IPS-18c (cell line): Measurements from ENCODE around the gene PSMD13.
"Not testable (repeated sequence)": the region's sequence is repeated elsewhere in the genome, so short reads cannot be mapped to it uniquely, and the experiment has no call there.

Experiments
- H3K4me3 ChIP-seq: 2 replicates; pipeline ENCODE4 v1.7.0; 2013; ENCODE audit warnings: low read depth, mild to moderate bottlenecking, low read length, moderate library complexity; ENCODE audit not compliant: insufficient read depth
- H3K9me3 ChIP-seq: one replicate; pipeline ENCODE4 v1.6.1; 2013; ENCODE audit warnings: mild to moderate bottlenecking, low read length, moderate library complexity; ENCODE audit not compliant: control insufficient read depth, insufficient read depth

PSMD13 gene

GRCh38 chr11:255816-256215, 19.0 kb downstream of the PSMD13 start:
- no peak overlapping the region for H3K4me3 ChIP-seq
- H3K9me3 ChIP-seq: no peaks in the 10 kb centered on the region

- H3K9me3 ChIP-seq: no peaks in the 10 kb centered on the region
- no peak overlapping the region for H3K4me3 ChIP-seq
These were observed 20.4 kb downstream of the PSMD13 start for GRCh38 chr11:256952-257737.

GRCh38 chr11:257766-258493, 21.2 kb downstream of the PSMD13 start:
- no peaks in the 10 kb centered on the region for H3K9me3 ChIP-seq
- no peak overlapping the region for H3K4me3 ChIP-seq

GRCh38 chr11:259413-259812, 22.6 kb downstream of the PSMD13 start:
- Histone ChIP-seq H3K4me3 (no peak overlapping the region), H3K9me3 (no peaks in the 10 kb centered on the region)

GRCh38 chr11:261624-262023, 24.8 kb downstream of the PSMD13 start:
- H3K9me3 ChIP-seq: no peaks in the 10 kb centered on the region
- no peak overlapping the region for H3K4me3 ChIP-seq

GRCh38 chr11:266676-267439, 30.1 kb downstream of the PSMD13 start:
- no peaks in the 10 kb centered on the region for H3K9me3 ChIP-seq
- no peak overlapping the region for H3K4me3 ChIP-seq

- Histone ChIP-seq H3K9me3 (no peaks in the 10 kb centered on the region), H3K4me3 (peak overlapping the region; percentile 24; the same call in 1 of the 2 replicates)
These were observed 30.8 kb downstream of the PSMD13 start for GRCh38 chr11:267491-267994.

GRCh38 chr11:268716-269145, 32.0 kb downstream of the PSMD13 start:
- H3K4me3 ChIP-seq, H3K9me3 ChIP-seq: not testable (repeated sequence)

GRCh38 chr11:269146-269890, 32.5 kb downstream of the PSMD13 start:
- Histone ChIP-seq H3K9me3 (no peaks in the 10 kb centered on the region), H3K4me3 (no peak overlapping the region; the same call in 1 of the 2 replicates)

- no peaks in the 10 kb centered on the region for H3K9me3 ChIP-seq
These were observed 33.9 kb downstream of the PSMD13 start for GRCh38 chr11:270451-271318.

GRCh38 chr11:271319-271715, 34.5 kb downstream of the PSMD13 start:
- Histone ChIP-seq H3K9me3 (no peaks in the 10 kb centered on the region), H3K4me3 (no peak overlapping the region)

More at GRCh38 chr11:270451-271318, 33.9 kb downstream of the PSMD13 start:
- H3K4me3 ChIP-seq: no peak overlapping the region

- Histone ChIP-seq H3K9me3 (no peaks in the 10 kb centered on the region), H3K4me3 (no peak overlapping the region)
These were observed 35.6 kb downstream of the PSMD13 start for GRCh38 chr11:272195-272930.

GRCh38 chr11:272931-273198, 36.1 kb downstream of the PSMD13 start:
- H3K9me3 ChIP-seq: no peaks in the 10 kb centered on the region
- no peak overlapping the region for H3K4me3 ChIP-seq

GRCh38 chr11:276219-276618, 39.4 kb downstream of the PSMD13 start:
- Histone ChIP-seq H3K9me3 (no peaks in the 10 kb centered on the region), H3K4me3 (no peak overlapping the region)

GRCh38 chr11:278001-278951, 41.5 kb downstream of the PSMD13 start, which contains the start of gene NLRP6:
Gene NLRP6 (plus strand): TSS chr11:278407. CDS start chr11:278570, 163 bp downstream.
- no peaks in the 10 kb centered on the region for H3K9me3 ChIP-seq
- no peak within 1 kb of the TSS for H3K4me3 ChIP-seq
